ENCODE data around the gene PPP1R37. TPM values are rescaled to one million over a fixed set of nuclear protein-coding genes. Genes with fewer than 3 reads are reported as not detected.

PPP1R37 gene
- total RNA-seq, 4 donors from 2014 or later = 37.4 to 55.2 (median 52.1) TPM

- 39 to 44% methylated on average over 9 of the region's 9 CpGs for WGBS, 2 donors
- intact Hi-C loops (cut with DNase I; ENCODE audit: low total_unique reads) = no loop called here
- no peak for DNase-seq (ENCODE audit: low spot score in 2 of 2)
- TF ChIP-seq POLR2A (IDR thresholded peaks at IDR 0.05) (no peak), CTCF (IDR thresholded peaks at IDR 0.05) (no peak)
- H3K4me3 ChIP-seq (ENCODE audit: low read depth, poor library complexity, severe bottlenecking) = peak overlapping the region; percentile 67
Measured at GRCh38 chr19:45179892-45180370, 87.0 kb downstream of the PPP1R37 start.

- intact Hi-C loops (cut with DNase I; ENCODE audit: low total_unique reads) = no loop called here
- TF ChIP-seq CTCF (IDR thresholded peaks at IDR 0.05) (no peak), POLR2A (IDR thresholded peaks at IDR 0.05) (no peak)
Measured at GRCh38 chr19:45180936-45181335, 88.0 kb downstream of the PPP1R37 start.

GRCh38 chr19:45182758-45183157 lies 89.8 kb downstream of the PPP1R37 start:
- no peak for DNase-seq (ENCODE audit: low spot score in 2 of 2)
- TF ChIP-seq POLR2A (IDR thresholded peaks at IDR 0.05) = no peak
- no peak for TF ChIP-seq CTCF (IDR thresholded peaks at IDR 0.05)
- intact Hi-C loops (cut with DNase I; ENCODE audit: low total_unique reads) = no loop called here
- 54 to 62% methylated on average over 4 of the region's 4 CpGs for WGBS, 2 donors
- H3K4me3 ChIP-seq (ENCODE audit: low read depth, poor library complexity, severe bottlenecking) = no peak overlapping the region

More at GRCh38 chr19:45180936-45181335, 88.0 kb downstream of the PPP1R37 start:
- no peak for DNase-seq (ENCODE audit: low spot score in 2 of 2)
- H3K4me3 ChIP-seq (ENCODE audit: low read depth, poor library complexity, severe bottlenecking) = no peak overlapping the region
- WGBS, 2 donors = 76 to 77% methylated on average over 7 of the region's 7 CpGs

GRCh38 chr19:45184115-45184514 lies 91.1 kb downstream of the PPP1R37 start:
- H3K4me3 ChIP-seq (ENCODE audit: low read depth, poor library complexity, severe bottlenecking) = no peak overlapping the region
- intact Hi-C loops (cut with DNase I; ENCODE audit: low total_unique reads) = no loop called here
- 92 to 94% methylated on average over 5 of the region's 5 CpGs for WGBS, 2 donors
- DNase-seq (ENCODE audit: low spot score in 2 of 2) = no peak
- TF ChIP-seq POLR2A (IDR thresholded peaks at IDR 0.05) (no peak), CTCF (IDR thresholded peaks at IDR 0.05) (no peak)

GRCh38 chr19:45186509-45187334 lies 93.7 kb downstream of the PPP1R37 start:
- intact Hi-C loops (cut with DNase I; ENCODE audit: low total_unique reads) = no loop called here
- WGBS, 2 donors = 89 to 92% methylated on average over 12 of the region's 12 CpGs
- no peak overlapping the region for H3K4me3 ChIP-seq (ENCODE audit: low read depth, poor library complexity, severe bottlenecking)
- no peak for TF ChIP-seq POLR2A (IDR thresholded peaks at IDR 0.05)
- no peak for TF ChIP-seq CTCF (IDR thresholded peaks at IDR 0.05)
- no peak for DNase-seq (ENCODE audit: low spot score in 2 of 2)

All from lower leg skin (tissue), 4 donors.